Measurements from ENCODE around the gene PARD3B.
"Not testable (repeated sequence)": the region's sequence is repeated elsewhere in the genome, so short reads cannot be mapped to it uniquely, and the experiment has no call there.

The PARD3B gene

GRCh38 chr2:204557604-204558003 is 12.3 kb downstream of the PARD3B start:
- ChIA-PET POLR2A (no interaction called here), CTCF (no interaction called here)

GRCh38 chr2:204559358-204559757 is 14.1 kb downstream of the PARD3B start:
- CTCF ChIA-PET; POLR2A ChIA-PET; DNase-seq (ENCODE audit: extremely low spot score): not testable (repeated sequence)

More at GRCh38 chr2:204557604-204558003, 12.3 kb downstream of the PARD3B start:
- no peak for TF ChIP-seq FOXM1 (IDR thresholded peaks at IDR 0.05; ENCODE audit: borderline replicate concordance)
- no peak for TF ChIP-seq CTBP1 (IDR thresholded peaks at IDR 0.05; ENCODE audit: borderline replicate concordance)
- no peak for TF ChIP-seq FOXA1 (IDR thresholded peaks at IDR 0.05)
- TF ChIP-seq ELF4 (IDR thresholded peaks at IDR 0.05): no peak
- TF ChIP-seq ZNF384 (IDR thresholded peaks at IDR 0.05): no peak
- no peak for TF ChIP-seq HDGF (IDR thresholded peaks at IDR 0.05; ENCODE audit: borderline replicate concordance)
- no peak for DNase-seq (ENCODE audit: extremely low spot score)

GRCh38 chr2:204560902-204561301 is 15.6 kb downstream of the PARD3B start:
- POLR2A ChIA-PET: no interaction called here
- TF ChIP-seq FOXM1 (IDR thresholded peaks at IDR 0.05; ENCODE audit: borderline replicate concordance) (no peak), FOXA1 (IDR thresholded peaks at IDR 0.05) (no peak), PKNOX1 (IDR thresholded peaks at IDR 0.05) (no peak), LEF1 (IDR thresholded peaks at IDR 0.05; ENCODE audit: borderline replicate concordance) (no peak), SUZ12 (IDR thresholded peaks at IDR 0.05) (no peak), NFRKB (IDR thresholded peaks at IDR 0.05) (no peak), BHLHE40 (IDR thresholded peaks at IDR 0.05; ENCODE audit: borderline replicate concordance) (no peak), FOXK2 (IDR thresholded peaks at IDR 0.05) (no peak), HDGF (IDR thresholded peaks at IDR 0.05; ENCODE audit: borderline replicate concordance) (no peak), TARDBP (IDR thresholded peaks at IDR 0.05) (no peak), L3MBTL2 (conservative IDR thresholded peaks at IDR 0.05) (no peak), SP1 (IDR thresholded peaks at IDR 0.05) (no peak), ARNT (IDR thresholded peaks at IDR 0.05) (no peak), ELF4 (IDR thresholded peaks at IDR 0.05) (no peak), ZNF384 (IDR thresholded peaks at IDR 0.05) (no peak), CTBP1 (IDR thresholded peaks at IDR 0.05; ENCODE audit: borderline replicate concordance) (no peak)
- no peak for DNase-seq (ENCODE audit: extremely low spot score)
- CTCF ChIA-PET: interaction anchor here (0.6 to 0.9 kb wide), 2 partner anchors 8 to 560 kb away, joined by 3 read pairs; no protein-coding TSS in a partner anchor

GRCh38 chr2:204561771-204562170 is 16.5 kb downstream of the PARD3B start:
- ChIA-PET POLR2A (no interaction called here), CTCF (interaction anchor here (0.7 kb wide), 1 partner anchor 193 kb away, joined by 4 read pairs; no protein-coding TSS in a partner anchor)
- TF ChIP-seq ARNT (IDR thresholded peaks at IDR 0.05) (no peak), TARDBP (IDR thresholded peaks at IDR 0.05) (no peak), FOXA1 (IDR thresholded peaks at IDR 0.05) (no peak)
- DNase-seq (ENCODE audit: extremely low spot score): no peak

GRCh38 chr2:204566439-204566838 is 21.2 kb downstream of the PARD3B start:
- DNase-seq (ENCODE audit: extremely low spot score): no peak
- ChIA-PET POLR2A (no interaction called here), CTCF (no interaction called here)
- TF ChIP-seq SP1 (IDR thresholded peaks at IDR 0.05): no peak
- TF ChIP-seq HDGF (IDR thresholded peaks at IDR 0.05; ENCODE audit: borderline replicate concordance): no peak
- no peak for TF ChIP-seq FOXA1 (IDR thresholded peaks at IDR 0.05)
- no peak for TF ChIP-seq PKNOX1 (IDR thresholded peaks at IDR 0.05)
- no peak for TF ChIP-seq CTBP1 (IDR thresholded peaks at IDR 0.05; ENCODE audit: borderline replicate concordance)
- no peak for TF ChIP-seq FOXM1 (IDR thresholded peaks at IDR 0.05; ENCODE audit: borderline replicate concordance)
- TF ChIP-seq SUZ12 (IDR thresholded peaks at IDR 0.05): no peak
- no peak for TF ChIP-seq ARNT (IDR thresholded peaks at IDR 0.05)
- TF ChIP-seq TARDBP (IDR thresholded peaks at IDR 0.05): no peak
- TF ChIP-seq NFRKB (IDR thresholded peaks at IDR 0.05): no peak
- TF ChIP-seq L3MBTL2 (conservative IDR thresholded peaks at IDR 0.05): no peak
- no peak for TF ChIP-seq LEF1 (IDR thresholded peaks at IDR 0.05; ENCODE audit: borderline replicate concordance)
- TF ChIP-seq ZNF384 (IDR thresholded peaks at IDR 0.05): no peak
- TF ChIP-seq FOXK2 (IDR thresholded peaks at IDR 0.05): no peak
- no peak for TF ChIP-seq ELF4 (IDR thresholded peaks at IDR 0.05)
- TF ChIP-seq BHLHE40 (IDR thresholded peaks at IDR 0.05; ENCODE audit: borderline replicate concordance): no peak

- POLR2A ChIA-PET: no interaction called here
- no peak for DNase-seq (ENCODE audit: extremely low spot score)
- CTCF ChIA-PET: no interaction called here
- TF ChIP-seq FOXM1 (IDR thresholded peaks at IDR 0.05; ENCODE audit: borderline replicate concordance): no peak
- no peak for TF ChIP-seq PKNOX1 (IDR thresholded peaks at IDR 0.05)
- TF ChIP-seq SP1 (IDR thresholded peaks at IDR 0.05): no peak
- TF ChIP-seq SUZ12 (IDR thresholded peaks at IDR 0.05): no peak
- no peak for TF ChIP-seq LEF1 (IDR thresholded peaks at IDR 0.05; ENCODE audit: borderline replicate concordance)
- no peak for TF ChIP-seq HDGF (IDR thresholded peaks at IDR 0.05; ENCODE audit: borderline replicate concordance)
- TF ChIP-seq L3MBTL2 (conservative IDR thresholded peaks at IDR 0.05): no peak
- TF ChIP-seq ARNT (IDR thresholded peaks at IDR 0.05): no peak
- TF ChIP-seq ELF4 (IDR thresholded peaks at IDR 0.05): no peak
- TF ChIP-seq FOXA1 (IDR thresholded peaks at IDR 0.05): no peak
- no peak for TF ChIP-seq TARDBP (IDR thresholded peaks at IDR 0.05)
- TF ChIP-seq NFRKB (IDR thresholded peaks at IDR 0.05): no peak
- TF ChIP-seq BHLHE40 (IDR thresholded peaks at IDR 0.05; ENCODE audit: borderline replicate concordance): no peak
- no peak for TF ChIP-seq FOXK2 (IDR thresholded peaks at IDR 0.05)
- TF ChIP-seq CTBP1 (IDR thresholded peaks at IDR 0.05; ENCODE audit: borderline replicate concordance): no peak
- no peak for TF ChIP-seq ZNF384 (IDR thresholded peaks at IDR 0.05)
These were observed 25.1 kb downstream of the PARD3B start for GRCh38 chr2:204570421-204570820.

GRCh38 chr2:204571041-204571440 is 25.8 kb downstream of the PARD3B start:
- CTCF ChIA-PET: no interaction called here

More at GRCh38 chr2:204571041-204571440, 25.8 kb downstream of the PARD3B start:
- POLR2A ChIA-PET: no interaction called here
- TF ChIP-seq FOXK2 (IDR thresholded peaks at IDR 0.05) (no peak), ELF4 (IDR thresholded peaks at IDR 0.05) (no peak), NFRKB (IDR thresholded peaks at IDR 0.05) (no peak), SUZ12 (IDR thresholded peaks at IDR 0.05) (no peak), ARNT (IDR thresholded peaks at IDR 0.05) (no peak), SP1 (IDR thresholded peaks at IDR 0.05) (no peak), L3MBTL2 (conservative IDR thresholded peaks at IDR 0.05) (no peak)
- no peak for DNase-seq (ENCODE audit: extremely low spot score)
